ENCODE data around the gene GLI3.

GLI3 gene

GRCh38 chr7:42099066-42099465, 137.9 kb downstream of the GLI3 start:
- no peaks in the 10 kb centered on the region for H3K4me1 ChIP-seq (ENCODE audit: low read length)
- H3K9ac ChIP-seq (ENCODE audit: low read length), result no peak overlapping the region
- no peaks in the 10 kb centered on the region for H3F3A ChIP-seq (ENCODE audit: insufficient read depth, low read length)
- H3K27ac ChIP-seq (ENCODE audit: low read length), result no peak overlapping the region
- H3K4me3 ChIP-seq (ENCODE audit: low read length), result no peak overlapping the region
- no peaks in the 10 kb centered on the region for H4K20me1 ChIP-seq (ENCODE audit: insufficient read depth, low read length)
- no peak overlapping the region for H3K4me2 ChIP-seq (ENCODE audit: low read depth, low read length)
- DNase-seq, result no peak
- H3K36me3 ChIP-seq (replicated peaks; ENCODE audit: insufficient read depth, low read length), result no peaks in the 10 kb centered on the region
- no peaks in the 10 kb centered on the region for H3K27me3 ChIP-seq (replicated peaks; ENCODE audit: insufficient read depth, low read length)
- TF ChIP-seq CTCF (IDR thresholded peaks at IDR 0.05; ENCODE audit: low read length) (no peak), EZH2phosphoT487 (IDR thresholded peaks at IDR 0.05; ENCODE audit: low read length) (no peak), EZH2 (optimal IDR thresholded peaks at IDR 0.05; ENCODE audit: low read depth, low read length) (no peak)
- H3K79me2 ChIP-seq (ENCODE audit: low read length), result no peaks in the 10 kb centered on the region
- no peaks in the 10 kb centered on the region for H3K9me2 ChIP-seq (replicated peaks; ENCODE audit: insufficient read depth, low read length)
- H3K9me3 ChIP-seq (replicated peaks; ENCODE audit: insufficient read depth, low read length), result no peaks in the 10 kb centered on the region
- no peak overlapping the region for H2AFZ ChIP-seq (ENCODE audit: low read length)

GRCh38 chr7:42097752-42098151, 139.3 kb downstream of the GLI3 start:
- DNase-seq, result no peak
- no peak overlapping the region for H3K4me2 ChIP-seq (ENCODE audit: low read depth, low read length)
- no peaks in the 10 kb centered on the region for H3K9me2 ChIP-seq (replicated peaks; ENCODE audit: insufficient read depth, low read length)
- H3K27ac ChIP-seq (ENCODE audit: low read length), result no peak overlapping the region
- H2AFZ ChIP-seq (ENCODE audit: low read length), result no peak overlapping the region
- H3F3A ChIP-seq (ENCODE audit: insufficient read depth, low read length), result no peaks in the 10 kb centered on the region
- no peaks in the 10 kb centered on the region for H3K36me3 ChIP-seq (replicated peaks; ENCODE audit: insufficient read depth, low read length)
- H3K27me3 ChIP-seq (replicated peaks; ENCODE audit: insufficient read depth, low read length), result no peaks in the 10 kb centered on the region
- no peak for TF ChIP-seq EZH2 (optimal IDR thresholded peaks at IDR 0.05; ENCODE audit: low read depth, low read length)
- no peak for TF ChIP-seq EZH2phosphoT487 (IDR thresholded peaks at IDR 0.05; ENCODE audit: low read length)
- no peak for TF ChIP-seq CTCF (IDR thresholded peaks at IDR 0.05; ENCODE audit: low read length)
- no peak overlapping the region for H3K4me3 ChIP-seq (ENCODE audit: low read length)
- no peaks in the 10 kb centered on the region for H3K4me1 ChIP-seq (ENCODE audit: low read length)
- H3K9ac ChIP-seq (ENCODE audit: low read length), result no peak overlapping the region
- H3K9me3 ChIP-seq (replicated peaks; ENCODE audit: insufficient read depth, low read length), result no peaks in the 10 kb centered on the region
- H3K79me2 ChIP-seq (ENCODE audit: low read length), result no peaks in the 10 kb centered on the region
- H4K20me1 ChIP-seq (ENCODE audit: insufficient read depth, low read length), result no peaks in the 10 kb centered on the region

GRCh38 chr7:42096681-42097561, 140.1 kb downstream of the GLI3 start:
- H3K36me3 ChIP-seq (replicated peaks; ENCODE audit: insufficient read depth, low read length), result no peaks in the 10 kb centered on the region
- TF ChIP-seq EZH2phosphoT487 (IDR thresholded peaks at IDR 0.05; ENCODE audit: low read length), result no peak
- no peak for TF ChIP-seq EZH2 (optimal IDR thresholded peaks at IDR 0.05; ENCODE audit: low read depth, low read length)
- TF ChIP-seq CTCF (IDR thresholded peaks at IDR 0.05; ENCODE audit: low read length), result no peak
- H3K4me3 ChIP-seq (ENCODE audit: low read length), result no peak overlapping the region
- H3K4me2 ChIP-seq (ENCODE audit: low read depth, low read length), result no peak overlapping the region
- H3K9ac ChIP-seq (ENCODE audit: low read length), result no peak overlapping the region
- no peaks in the 10 kb centered on the region for H3K79me2 ChIP-seq (ENCODE audit: low read length)
- no peaks in the 10 kb centered on the region for H4K20me1 ChIP-seq (ENCODE audit: insufficient read depth, low read length)
- H2AFZ ChIP-seq (ENCODE audit: low read length), result no peak overlapping the region
- no peak overlapping the region for H3K27ac ChIP-seq (ENCODE audit: low read length)
- no peak for DNase-seq
- no peaks in the 10 kb centered on the region for H3K9me2 ChIP-seq (replicated peaks; ENCODE audit: insufficient read depth, low read length)
- H3K9me3 ChIP-seq (replicated peaks; ENCODE audit: insufficient read depth, low read length), result no peaks in the 10 kb centered on the region
- H3F3A ChIP-seq (ENCODE audit: insufficient read depth, low read length), result no peaks in the 10 kb centered on the region
- H3K27me3 ChIP-seq (replicated peaks; ENCODE audit: insufficient read depth, low read length), result no peaks in the 10 kb centered on the region
- no peaks in the 10 kb centered on the region for H3K4me1 ChIP-seq (ENCODE audit: low read length)
